ENCODE measurements around the gene DCP1A.

- TF ChIP-seq CTCF (conservative IDR thresholded peaks at IDR 0.05 in 1 of 2, IDR thresholded peaks at IDR 0.05 in 1 of 2; ENCODE audit: extremely low read depth in 1 of 2, insufficient read depth in 1 of 2, low read depth in 1 of 2, low read length in 2 of 2) (no peak), EZH2 (IDR thresholded peaks at IDR 0.05; ENCODE audit: borderline replicate concordance, low read length) (no peak)
Observed at GRCh38 chr3:53238051-53238850, 109.1 kb downstream of the DCP1A start.

All from mammary epithelial cell (primary cell).